ENCODE results near the gene SIPA1L3.

SIPA1L3 gene

DNA sequence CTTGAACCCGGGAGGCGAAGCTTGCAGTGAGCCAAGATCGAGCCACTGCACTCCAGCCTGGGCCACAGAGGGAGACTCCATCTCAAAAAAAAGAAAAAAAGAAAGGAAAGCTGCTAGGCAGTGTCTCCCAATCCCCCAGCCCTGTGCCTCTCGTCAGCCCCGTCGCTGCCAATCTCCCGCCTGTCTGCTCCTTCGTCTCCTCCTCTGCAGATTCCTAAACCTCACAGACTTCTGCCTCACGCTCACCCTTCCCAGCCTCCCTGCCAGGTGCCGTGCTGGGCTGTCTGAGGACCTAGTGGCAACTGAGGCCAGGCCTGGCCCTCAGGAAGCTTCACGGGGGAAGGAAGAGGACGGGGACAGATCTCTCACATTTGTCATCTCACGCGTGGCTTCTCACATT is 295.5 kb downstream of the SIPA1L3 start:
- Histone ChIP-seq H4K20me1 (peaks cover 4% of the 10 kb centered on the region; the same call in 1 of the 2 replicates), H3K4me1 (no peaks in the 10 kb centered on the region), H3K4me3 (no peak overlapping the region), H3K9me3 (no peaks in the 10 kb centered on the region), H3K9ac (no peak overlapping the region), H3K36me3 (peaks cover 63% of the 10 kb centered on the region), H3K4me2 (no peak overlapping the region), H3K27me3 (no peaks in the 10 kb centered on the region), H3K27ac (no peak overlapping the region)
- TF ChIP-seq Cebpa-rat (IDR thresholded peaks at IDR 0.05): no peak

DNA sequence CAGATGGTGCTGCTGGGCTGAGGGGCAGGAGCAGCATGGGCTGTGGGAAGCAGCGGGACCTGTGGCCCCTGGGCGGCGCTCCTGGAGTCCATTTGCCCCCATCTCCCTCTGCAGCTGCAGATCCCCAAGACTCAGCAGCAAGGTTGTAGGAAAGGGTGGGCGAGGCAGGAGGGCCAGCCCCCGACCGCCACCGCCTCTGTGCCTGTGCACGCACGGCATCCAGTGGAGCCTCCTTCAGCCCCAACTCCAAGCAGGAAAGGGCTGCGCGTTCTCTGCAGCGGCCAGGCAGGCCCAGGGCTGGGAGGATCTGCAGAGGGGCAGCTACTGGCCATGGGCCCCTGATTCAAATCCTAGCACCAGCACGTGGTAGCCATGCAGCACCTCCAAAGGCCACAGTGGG is 296.2 kb downstream of the SIPA1L3 start:
- Histone ChIP-seq H3K27me3 (peaks cover under 1% of the 10 kb centered on the region; the same call in 1 of the 2 replicates), H4K20me1 (peaks cover 4% of the 10 kb centered on the region; the same call in 1 of the 2 replicates), H3K4me1 (no peaks in the 10 kb centered on the region), H3K4me2 (no peak overlapping the region), H3K27ac (no peak overlapping the region), H3K36me3 (peaks cover 59% of the 10 kb centered on the region), H3K4me3 (no peak overlapping the region), H3K9me3 (no peaks in the 10 kb centered on the region), H3K9ac (no peak overlapping the region)
- TF ChIP-seq Cebpa-rat (IDR thresholded peaks at IDR 0.05): no peak

DNA sequence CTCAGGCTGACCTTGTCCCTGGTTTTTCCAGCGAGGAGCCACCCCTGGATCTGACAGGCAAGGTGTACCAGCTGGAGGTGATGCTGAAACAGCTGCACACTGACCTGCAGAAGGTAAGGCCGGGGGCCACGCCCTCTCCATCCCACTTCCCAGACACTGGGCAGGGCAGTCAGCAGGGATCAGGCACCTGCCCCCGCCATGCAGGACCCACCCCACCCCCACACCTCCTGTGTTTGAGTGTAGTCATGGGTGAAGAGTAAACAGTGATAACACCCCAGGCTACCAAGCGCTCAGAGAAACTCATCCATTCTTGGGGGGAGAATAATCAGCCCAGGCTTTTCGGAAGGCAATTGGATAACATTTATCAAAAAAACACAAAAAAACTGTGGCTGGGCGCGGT is 297.1 kb downstream of the SIPA1L3 start:
- Histone ChIP-seq H4K20me1 (peaks cover 13% of the 10 kb centered on the region), H3K4me3 (no peak overlapping the region), H3K36me3 (peaks cover 50% of the 10 kb centered on the region)

DNA sequence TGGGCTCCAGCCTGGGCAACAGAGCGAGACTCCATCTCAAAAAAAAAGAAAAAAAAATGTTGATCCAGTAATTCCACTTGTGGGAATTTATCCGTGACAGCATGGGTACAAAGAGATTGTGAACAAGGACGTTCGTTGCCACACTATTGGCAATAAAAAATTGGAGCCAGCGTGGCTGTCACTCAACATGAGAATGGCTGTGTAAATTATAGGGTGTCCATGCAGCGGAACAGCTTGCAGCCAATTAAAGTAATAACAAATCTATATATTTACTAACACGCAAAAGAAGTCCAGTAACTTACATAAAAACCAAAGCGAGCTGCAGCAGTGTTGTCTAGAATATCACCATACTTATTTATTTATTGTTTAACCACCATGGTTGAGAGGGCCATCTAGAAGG is 297.7 kb downstream of the SIPA1L3 start:
- no peak overlapping the region for H3K4me3 ChIP-seq
- no peak for TF ChIP-seq Cebpa-rat (IDR thresholded peaks at IDR 0.05)
- H4K20me1 ChIP-seq: peaks cover 19% of the 10 kb centered on the region
- H3K4me2 ChIP-seq: no peak overlapping the region
- peaks cover 16% of the 10 kb centered on the region for H3K27me3 ChIP-seq
- peaks cover 46% of the 10 kb centered on the region for H3K36me3 ChIP-seq
- no peaks in the 10 kb centered on the region for H3K9me3 ChIP-seq
- H3K9ac ChIP-seq: no peak overlapping the region
- peaks cover 7% of the 10 kb centered on the region for H3K4me1 ChIP-seq
- H3K27ac ChIP-seq: no peak overlapping the region

More for the DNA sequence above, 297.1 kb downstream of the SIPA1L3 start:
- Histone ChIP-seq H3K4me2 (no peak overlapping the region), H3K9me3 (no peaks in the 10 kb centered on the region), H3K27me3 (peaks cover 10% of the 10 kb centered on the region), H3K9ac (no peak overlapping the region), H3K27ac (no peak overlapping the region), H3K4me1 (peaks cover under 1% of the 10 kb centered on the region; the same call in 1 of the 2 replicates)
- no peak for TF ChIP-seq Cebpa-rat (IDR thresholded peaks at IDR 0.05)

DNA sequence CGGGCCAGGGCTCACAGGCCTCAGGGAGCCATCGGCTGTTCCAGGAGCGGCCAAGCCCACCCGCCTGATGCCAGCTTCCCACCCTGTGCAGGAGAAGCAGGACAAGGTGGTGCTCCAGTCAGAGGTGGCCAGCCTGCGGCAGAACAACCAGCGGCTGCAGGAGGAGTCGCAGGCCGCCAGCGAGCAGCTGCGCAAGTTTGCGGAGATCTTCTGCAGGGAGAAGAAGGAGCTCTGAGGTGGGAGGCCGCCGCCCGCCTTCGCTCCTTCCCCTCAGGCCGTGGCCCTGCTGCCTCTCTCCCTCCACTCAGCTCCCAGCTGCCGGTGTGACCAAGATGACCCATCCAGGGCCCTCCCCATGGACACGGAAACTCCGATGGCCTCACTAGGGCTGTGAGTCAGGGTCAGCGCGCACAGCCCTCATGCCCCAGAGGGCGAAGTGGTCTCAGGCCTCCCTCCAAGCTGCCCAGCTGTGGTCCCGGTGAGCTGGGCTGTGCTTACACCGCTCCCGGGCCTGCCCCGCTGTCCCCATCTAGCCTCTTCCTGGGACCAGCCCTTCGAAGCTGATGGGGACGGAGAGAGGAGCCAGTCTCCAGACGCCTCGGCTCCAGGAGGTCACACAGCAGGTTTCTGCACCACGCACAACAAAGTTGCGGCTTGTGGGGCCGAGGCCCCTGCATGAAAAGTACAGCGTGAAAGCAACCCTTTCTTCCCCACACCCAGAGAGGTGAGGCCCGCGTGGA is 299.2 kb downstream of the SIPA1L3 start:
- peaks cover 21% of the 10 kb centered on the region for H3K4me1 ChIP-seq
- H3K9ac ChIP-seq: no peak overlapping the region
- peaks cover 43% of the 10 kb centered on the region for H3K36me3 ChIP-seq
- H3K4me3 ChIP-seq: no peak overlapping the region
- H3K9me3 ChIP-seq: no peaks in the 10 kb centered on the region
- H3K27ac ChIP-seq: no peak overlapping the region
- peaks cover 30% of the 10 kb centered on the region for H3K27me3 ChIP-seq
- no peak overlapping the region for H3K4me2 ChIP-seq
- peaks cover 34% of the 10 kb centered on the region for H4K20me1 ChIP-seq
- no peak for TF ChIP-seq Cebpa-rat (IDR thresholded peaks at IDR 0.05)

DNA sequence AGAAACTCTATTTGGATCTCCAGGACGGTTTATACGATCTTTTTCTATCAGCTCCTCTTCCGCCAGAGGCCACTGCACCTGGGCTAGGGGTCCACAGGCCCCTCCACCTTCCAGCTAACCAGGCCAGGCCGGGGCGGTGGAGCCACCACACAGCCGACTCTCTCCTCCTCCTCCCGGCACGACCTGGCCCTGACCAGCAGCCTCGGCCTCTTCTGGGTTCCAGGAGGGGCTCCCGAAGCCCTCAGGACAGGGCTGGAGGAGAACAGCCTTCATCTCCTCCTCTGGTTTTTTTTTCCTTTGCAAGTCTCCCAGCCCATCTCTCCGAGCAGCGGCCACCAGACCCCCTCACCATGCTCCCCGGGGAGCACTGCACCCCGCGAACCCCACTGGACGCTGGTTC is 299.9 kb downstream of the SIPA1L3 start:
- TF ChIP-seq Cebpa-rat (IDR thresholded peaks at IDR 0.05): no peak
- peaks cover 38% of the 10 kb centered on the region for H3K27me3 ChIP-seq
- no peak overlapping the region for H3K4me3 ChIP-seq
- peaks cover 36% of the 10 kb centered on the region for H3K36me3 ChIP-seq
- peaks cover 24% of the 10 kb centered on the region for H3K4me1 ChIP-seq
- H3K9ac ChIP-seq: no peak overlapping the region
- no peaks in the 10 kb centered on the region for H3K9me3 ChIP-seq
- H3K27ac ChIP-seq: no peak overlapping the region
- peaks cover 38% of the 10 kb centered on the region for H4K20me1 ChIP-seq
- no peak overlapping the region for H3K4me2 ChIP-seq

DNA sequence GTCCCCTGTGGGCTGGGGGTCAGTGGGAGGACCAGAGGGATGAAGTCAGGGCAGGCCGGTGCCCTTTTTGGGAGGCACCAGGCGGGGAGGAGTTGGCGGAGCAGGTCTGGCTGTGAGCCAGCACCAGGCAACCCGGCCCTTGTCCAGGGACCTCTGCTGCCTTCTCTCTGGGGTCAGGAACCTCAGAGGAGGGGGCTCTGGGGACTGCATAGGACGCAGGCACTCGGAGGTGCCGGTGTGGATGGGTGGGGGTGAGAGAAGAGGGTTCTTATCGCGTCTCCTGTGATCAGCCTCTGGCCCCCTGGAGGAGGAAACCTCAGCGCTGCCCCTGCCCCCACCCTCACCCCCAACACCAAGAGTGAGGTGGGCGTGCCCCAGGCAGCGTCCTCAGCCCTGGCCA is 300.5 kb downstream of the SIPA1L3 start:
- no peak overlapping the region for H3K27ac ChIP-seq
- H3K27me3 ChIP-seq: peaks cover 39% of the 10 kb centered on the region

DNA sequence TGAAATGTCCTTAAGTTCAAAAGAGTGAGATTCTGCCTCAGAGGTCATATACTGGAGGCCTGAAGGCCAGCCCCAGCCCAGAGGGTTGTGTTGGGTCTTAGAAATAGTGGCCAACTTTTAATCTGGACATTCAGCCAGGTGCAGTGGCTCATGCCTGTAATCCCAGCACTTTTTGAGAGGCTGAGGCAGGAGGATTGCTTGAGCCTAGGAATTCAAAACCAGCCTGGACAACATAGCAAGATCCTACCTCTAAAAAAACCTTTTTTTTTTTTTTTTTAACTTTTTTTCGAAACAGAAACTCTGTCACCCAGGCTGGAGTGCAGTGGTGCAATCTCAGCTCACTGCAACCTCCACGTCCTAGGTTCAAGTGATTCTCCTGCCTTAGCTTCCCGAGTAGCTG is 301.6 kb downstream of the SIPA1L3 start:
- H3K4me1 ChIP-seq: peaks cover 31% of the 10 kb centered on the region
- peaks cover 20% of the 10 kb centered on the region for H3K36me3 ChIP-seq
- H3K4me2 ChIP-seq: no peak overlapping the region
- H3K4me3 ChIP-seq: no peak overlapping the region
- peaks cover 45% of the 10 kb centered on the region for H3K27me3 ChIP-seq
- no peaks in the 10 kb centered on the region for H3K9me3 ChIP-seq
- H3K9ac ChIP-seq: no peak overlapping the region
- H4K20me1 ChIP-seq: peaks cover 49% of the 10 kb centered on the region
- H3K27ac ChIP-seq: no peak overlapping the region
- TF ChIP-seq Cebpa-rat (IDR thresholded peaks at IDR 0.05): no peak

More for the DNA sequence above, 300.5 kb downstream of the SIPA1L3 start:
- H3K36me3 ChIP-seq: peaks cover 30% of the 10 kb centered on the region
- H3K9ac ChIP-seq: no peak overlapping the region
- no peak overlapping the region for H3K4me3 ChIP-seq
- no peak overlapping the region for H3K4me2 ChIP-seq
- peaks cover 38% of the 10 kb centered on the region for H4K20me1 ChIP-seq
- peaks cover 24% of the 10 kb centered on the region for H3K4me1 ChIP-seq
- no peaks in the 10 kb centered on the region for H3K9me3 ChIP-seq
- TF ChIP-seq Cebpa-rat (IDR thresholded peaks at IDR 0.05): no peak

DNA sequence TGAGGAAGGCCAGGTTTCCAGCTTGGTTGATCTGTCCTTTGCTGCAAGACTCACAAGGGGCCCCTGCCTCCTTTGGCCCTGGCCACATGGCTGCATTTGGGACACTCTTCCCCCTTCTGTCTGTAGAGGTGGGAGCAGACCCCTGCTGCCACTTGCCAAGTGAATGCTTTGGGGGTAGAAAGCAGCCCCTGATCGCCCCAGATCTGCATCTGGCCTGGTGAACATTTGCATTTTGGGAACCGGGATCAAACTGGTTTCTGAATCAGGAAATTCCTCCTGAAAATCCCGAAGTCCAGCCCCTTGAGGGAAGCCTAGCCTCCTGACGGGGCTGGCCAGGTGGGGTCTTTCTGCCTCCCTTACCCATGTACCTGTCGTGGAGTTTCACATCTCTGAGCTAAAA is 302.1 kb downstream of the SIPA1L3 start:
- Histone ChIP-seq H3K27me3 (peaks cover 45% of the 10 kb centered on the region), H3K4me3 (0 out of 2 replicates have a peak overlapping the region, but pooled peaks have one; percentile 22), H3K9me3 (no peaks in the 10 kb centered on the region), H3K4me1 (peaks cover 37% of the 10 kb centered on the region), H3K27ac (no peak overlapping the region), H3K36me3 (peaks cover 15% of the 10 kb centered on the region), H4K20me1 (peaks cover 54% of the 10 kb centered on the region), H3K4me2 (peak overlapping the region; percentile 68), H3K9ac (no peak overlapping the region)
- no peak for TF ChIP-seq Cebpa-rat (IDR thresholded peaks at IDR 0.05)

DNA sequence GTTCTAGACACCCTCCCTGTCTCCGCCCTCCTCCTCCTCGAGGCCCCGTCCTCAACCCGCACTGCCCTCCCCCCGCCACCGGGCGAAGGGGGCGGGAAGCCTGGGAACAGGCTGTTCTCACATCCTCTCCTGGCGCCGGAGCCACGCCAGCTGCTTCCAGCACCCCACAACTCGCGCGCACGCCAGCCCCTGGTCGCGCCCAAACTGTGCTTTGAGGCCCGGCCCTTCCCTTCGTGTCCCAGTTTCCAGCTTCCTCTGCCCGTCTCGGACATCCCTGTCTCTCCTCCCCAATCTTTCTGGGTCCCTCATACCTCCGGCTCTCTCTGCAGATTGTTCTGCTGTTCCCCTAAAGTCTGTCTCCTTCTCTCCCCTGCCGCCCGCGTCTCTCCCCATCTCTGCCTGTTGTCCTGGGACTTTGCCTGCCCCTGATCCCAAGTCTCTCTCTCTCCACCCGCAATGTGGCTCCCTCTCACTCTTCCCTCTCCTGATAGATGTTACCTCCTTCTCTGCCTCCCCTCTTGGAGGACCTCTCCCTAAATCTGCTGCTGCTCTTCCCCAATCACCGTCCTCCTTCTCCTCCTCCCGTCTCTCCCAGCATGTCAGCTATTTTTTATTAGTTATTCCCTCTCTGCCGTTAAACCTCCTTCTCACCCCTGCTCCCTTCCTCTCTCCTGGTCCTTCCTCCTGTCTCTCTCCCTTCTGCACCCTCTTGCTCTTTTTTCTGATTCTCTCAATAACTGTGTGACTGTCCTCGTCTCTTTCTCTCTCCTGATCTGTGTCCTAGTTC is 302.9 kb downstream of the SIPA1L3 start:
- Histone ChIP-seq H4K20me1 (peaks cover 61% of the 10 kb centered on the region), H3K36me3 (peaks cover 15% of the 10 kb centered on the region), H3K4me2 (peak overlapping the region; percentile 68), H3K4me1 (peaks cover 43% of the 10 kb centered on the region), H3K9me3 (no peaks in the 10 kb centered on the region), H3K4me3 (peak overlapping the region; percentile 22; the same call in 1 of the 2 replicates), H3K27me3 (peaks cover 45% of the 10 kb centered on the region), H3K27ac (no peak overlapping the region), H3K9ac (no peak overlapping the region)
- TF ChIP-seq Cebpa-rat (IDR thresholded peaks at IDR 0.05): no peak

Measured in BLaER1 (cell line).